ENCODE data around the gene MAEA. TPM values are rescaled to one million over a fixed set of nuclear protein-coding genes. Genes with fewer than 3 reads are reported as not detected.
A peak's percentile ranks its signal among the peaks of the same experiment; 100 is the strongest.

Gene MAEA
- total and polyA plus RNA-seq, 8 donors, result 43.8 to 70.4 (median 56.1) TPM

- no peak for TF ChIP-seq CTCF (IDR thresholded peaks at IDR 0.05)
- intact Hi-C loops (cut with DNase I), result no loop called here
- no peaks in the 10 kb centered on the region for H3K27me3 ChIP-seq
- peaks cover 0 to 60% of the 10 kb centered on the region in 2 donors for H3K36me3 ChIP-seq
- no peak overlapping the region for H3K4me3 ChIP-seq
- DNase-seq (peak in 1 of 4 donors; percentile 76), ATAC-seq (no peak)
- no peaks in the 10 kb centered on the region for H3K9me3 ChIP-seq
- no peaks in the 10 kb centered on the region for H3K4me1 ChIP-seq
- H3K27ac ChIP-seq, result no peak overlapping the region
These were observed 85.5 kb downstream of the MAEA start for GRCh38 chr4:1375051-1375721.

GRCh38 chr4:1375761-1376322 lies 86.2 kb downstream of the MAEA start:
- peak in 1 of 4 donors; percentile 70 for DNase-seq
- peaks cover 0 to 60% of the 10 kb centered on the region in 2 donors for H3K36me3 ChIP-seq
- no peaks in the 10 kb centered on the region for H3K9me3 ChIP-seq
- no peak overlapping the region for H3K27ac ChIP-seq
- H3K4me3 ChIP-seq, result no peak overlapping the region
- no peaks in the 10 kb centered on the region for H3K27me3 ChIP-seq
- intact Hi-C loops (cut with DNase I), result no loop called here
- no peak for TF ChIP-seq CTCF (IDR thresholded peaks at IDR 0.05)
- ATAC-seq, result no peak
- no peaks in the 10 kb centered on the region for H3K4me1 ChIP-seq

GRCh38 chr4:1376391-1376840 lies 86.7 kb downstream of the MAEA start:
- intact Hi-C loops (cut with DNase I), result no loop called here
- DNase-seq (peak in 1 of 4 donors; percentile 61), ATAC-seq (no peak)

GRCh38 chr4:1376841-1377605 lies 87.3 kb downstream of the MAEA start:
- intact Hi-C loops (cut with DNase I), result no loop called here
- Histone ChIP-seq H3K4me3 (no peak overlapping the region), H3K27me3 (no peaks in the 10 kb centered on the region), H3K4me1 (no peaks in the 10 kb centered on the region), H3K36me3 (peaks cover 0 to 59% of the 10 kb centered on the region in 2 donors), H3K9me3 (no peaks in the 10 kb centered on the region), H3K27ac (no peak overlapping the region)
- ATAC-seq (no peak), DNase-seq (peak in 1 of 4 donors; percentile 54)
- no peak for TF ChIP-seq CTCF (IDR thresholded peaks at IDR 0.05)

More at GRCh38 chr4:1376391-1376840, 86.7 kb downstream of the MAEA start:
- Histone ChIP-seq H3K9me3 (no peaks in the 10 kb centered on the region), H3K4me3 (no peak overlapping the region), H3K4me1 (no peaks in the 10 kb centered on the region), H3K27ac (no peak overlapping the region), H3K27me3 (no peaks in the 10 kb centered on the region), H3K36me3 (peaks cover 0 to 59% of the 10 kb centered on the region in 2 donors)
- TF ChIP-seq CTCF (IDR thresholded peaks at IDR 0.05), result no peak
